K562 (cell line): ENCODE results near the gene THADA. TPM values are rescaled to one million over a fixed set of nuclear protein-coding genes. Genes with fewer than 3 reads are reported as not detected.

Source experiments
- AFF1 ChIP-seq, 2 experiments: fragments of 450-650 bp; IDR thresholded peaks; 2 replicates each; pipeline ENCODE4 v1.6.1; 2018; ENCODE audit warnings: mild to moderate bottlenecking in 2 of 2, low read depth in 1 of 2; ENCODE audit not compliant: partially characterized antibody in 2 of 2
- NR0B1 ChIP-seq: fragments of 450-650 bp; IDR thresholded peaks from one replicate; pipeline ENCODE4 v1.6.1; 2018; ENCODE audit warnings: mild to moderate bottlenecking, moderate library complexity; ENCODE audit not compliant: partially characterized antibody
- polyA plus RNA-seq, 8 experiments: library from polyadenylated mRNA; depleted of rRNA in 4 of 8; stranded (reverse) in 5 of 8; unstranded in 3 of 8; fragments of >200 nt; fragmentation: Nextera tagmentation in 2 of 8; fragmentation: Illumina TruSeq in 1 of 8; extraction: Ambion mirVana in 2 of 8; extraction: Trizol in 1 of 8; gene quantifications; 2 replicates each; pipeline versions ENCODE4 v1.2.1 to v1.2.3, GENCODE V29; 2011 to 2014; ENCODE audit warnings: inconsistent platforms in 1 of 8, missing spikeins in 1 of 8
- total RNA-seq, 7 experiments: library from RNA; depleted of rRNA in 6 of 7; stranded (reverse); fragments of >200 nt in 6 of 7; fragmentation: Illumina TruSeq in 2 of 7; extraction: Trizol in 2 of 7; gene quantifications; 2 replicates each; pipeline versions ENCODE4 v1.2.1 to v1.2.3, GENCODE V29; 2011 to 2021; ENCODE audit warnings: low replicate concordance in 1 of 7
- TF ChIP-seq, protein P1 (sequence below), 2 experiments: fragments of 450-650 bp; IDR thresholded peaks; 2 replicates each; pipeline ENCODE4 v1.6.1; 2016

Gene THADA
- total and polyA plus RNA-seq, 9 of the 15 experiments (the other 6 are each of a cell fraction or from before 2014, with no cell fraction given) = 17.8 to 34.7 (median 31.9) TPM

- TF ChIP-seq AFF1 (IDR thresholded peaks at IDR 0.05; ENCODE audit: low read depth in 1 of 2, partially characterized antibody in 2 of 2) (no peak), NR0B1 (no peak)
- TF ChIP-seq, protein P1, sequence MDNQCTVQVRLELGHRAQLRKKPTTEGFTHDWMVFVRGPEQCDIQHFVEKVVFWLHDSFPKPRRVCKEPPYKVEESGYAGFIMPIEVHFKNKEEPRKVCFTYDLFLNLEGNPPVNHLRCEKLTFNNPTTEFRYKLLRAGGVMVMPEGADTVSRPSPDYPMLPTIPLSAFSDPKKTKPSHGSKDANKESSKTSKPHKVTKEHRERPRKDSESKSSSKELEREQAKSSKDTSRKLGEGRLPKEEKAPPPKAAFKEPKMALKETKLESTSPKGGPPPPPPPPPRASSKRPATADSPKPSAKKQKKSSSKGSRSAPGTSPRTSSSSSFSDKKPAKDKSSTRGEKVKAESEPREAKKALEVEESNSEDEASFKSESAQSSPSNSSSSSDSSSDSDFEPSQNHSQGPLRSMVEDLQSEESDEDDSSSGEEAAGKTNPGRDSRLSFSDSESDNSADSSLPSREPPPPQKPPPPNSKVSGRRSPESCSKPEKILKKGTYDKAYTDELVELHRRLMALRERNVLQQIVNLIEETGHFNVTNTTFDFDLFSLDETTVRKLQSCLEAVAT (IDR thresholded peaks at IDR 0.05) = no peak
These were observed 397.6 kb downstream of the THADA start (continued) for GRCh38 chr2:43198263-43198662.
